Neural progenitor cell (in vitro differentiated cells): ENCODE data around the gene RAB18. TPM values are rescaled to one million over a fixed set of nuclear protein-coding genes. Genes with fewer than 3 reads are reported as not detected.

Source experiments
- DNase-seq: peaks from one replicate; pipeline ENCODE4 v3.0.0-alpha.2; 2016; ENCODE audit warnings: low spot score
- H2AFZ ChIP-seq: fragments of 200-600 bp; sonication (generic); replicated peaks from 2 replicates; pipeline ENCODE4 v1.6.1; 2016; ENCODE audit warnings: antibody characterized with exemption
- H3F3A ChIP-seq: fragments of 200-600 bp; sonication (generic); 2 replicates; pipeline ENCODE4 v1.6.1; 2016; ENCODE audit warnings: antibody characterized with exemption, low read depth
- H3K27ac ChIP-seq: fragments of 200-600 bp; sonication (generic); 2 replicates; pipeline ENCODE4 v1.5.1; 2016; ENCODE audit warnings: mild to moderate bottlenecking
- H3K27me3 ChIP-seq: fragments of 200-600 bp; sonication (generic); 2 replicates; pipeline ENCODE4 v1.6.1; 2016; ENCODE audit warnings: mild to moderate bottlenecking, moderate library complexity
- H3K36me3 ChIP-seq: fragments of 200-600 bp; sonication (generic); 2 replicates; pipeline ENCODE4 v1.5.1; 2016
- H3K4me1 ChIP-seq: fragments of 200-600 bp; sonication (generic); 2 replicates; pipeline ENCODE4 v1.6.1; 2016; ENCODE audit warnings: mixed run types
- H3K4me2 ChIP-seq: fragments of 200-600 bp; sonication (generic); 2 replicates; pipeline ENCODE4 v1.6.1; 2016
- H3K4me3 ChIP-seq: fragments of 200-600 bp; sonication (generic); 2 replicates; pipeline ENCODE4 v1.5.1; 2016
- H3K79me2 ChIP-seq: fragments of 200-600 bp; sonication (generic); 2 replicates; pipeline ENCODE4 v1.6.1; 2016; ENCODE audit warnings: low read depth
- H3K9ac ChIP-seq: fragments of 200-600 bp; sonication (generic); 2 replicates; pipeline ENCODE4 v1.6.1; 2016
- H3K9me3 ChIP-seq: fragments of 200-600 bp; sonication (generic); 2 replicates; pipeline ENCODE4 v1.5.1; 2016; ENCODE audit warnings: low read depth
- H4K20me1 ChIP-seq: fragments of 200-600 bp; sonication (generic); 2 replicates; pipeline ENCODE4 v1.6.1; 2016; ENCODE audit warnings: low read depth
- H3K27ac Mint-ChIP-seq: 3 replicates; pipeline ENCODE4 v1.8.0; 2021; ENCODE audit warnings: mixed read lengths
- H3K27me3 Mint-ChIP-seq: 2 replicates; pipeline ENCODE4 v1.8.0; 2022; ENCODE audit warnings: low read depth, mild to moderate bottlenecking, inconsistent platforms, moderate library complexity, mixed read lengths; ENCODE audit not compliant: insufficient read depth
- H3K36me3 Mint-ChIP-seq: 3 replicates; pipeline ENCODE4 v1.8.0; 2021; ENCODE audit warnings: mixed read lengths
- H3K4me1 Mint-ChIP-seq: 3 replicates; pipeline ENCODE4 v1.8.0; 2021; ENCODE audit warnings: mixed read lengths
- H3K4me3 Mint-ChIP-seq: 3 replicates; pipeline ENCODE4 v1.8.0; 2021; ENCODE audit warnings: mild to moderate bottlenecking, moderate library complexity, mixed read lengths
- H3K9me3 Mint-ChIP-seq: 3 replicates; pipeline ENCODE4 v1.8.0; 2020; ENCODE audit warnings: mixed read lengths
- CTCF ChIP-seq: fragments of 200-600 bp; sonication (generic); IDR thresholded peaks from 2 replicates; pipeline ENCODE4 v1.5.1; 2017; ENCODE audit warnings: antibody characterized with exemption, mild to moderate bottlenecking
- EZH2 ChIP-seq: fragments of 200-600 bp; sonication (generic); IDR thresholded peaks from 2 replicates; pipeline ENCODE4 v1.6.1; 2017; ENCODE audit warnings: antibody characterized with exemption, mild to moderate bottlenecking, moderate library complexity
- EZH2phosphoT487 ChIP-seq: fragments of 200-600 bp; sonication (generic); IDR thresholded peaks from 2 replicates; pipeline ENCODE4 v1.6.1; 2017; ENCODE audit warnings: antibody characterized with exemption
- total RNA-seq: library from RNA; depleted of rRNA; stranded (reverse); fragments of >200 nt; gene quantifications from 2 replicates; pipeline ENCODE4 v1.2.3, GENCODE V29; 2015; ENCODE audit warnings: low replicate concordance

RAB18 gene
- total RNA-seq, 1 donor from 2014 or later, result 66.6 TPM

GRCh38 chr10:27500096-27500495 lies 4.0 kb upstream of the RAB18 start:
- Histone ChIP-seq H3F3A (no peaks in the 10 kb centered on the region), H2AFZ (no peak overlapping the region), H3K27ac (no peak overlapping the region), H3K9me3 (no peaks in the 10 kb centered on the region), H4K20me1 (peaks cover 6% of the 10 kb centered on the region), H3K79me2 (peaks cover 9% of the 10 kb centered on the region), H3K4me1 (peaks cover 2% of the 10 kb centered on the region), H3K36me3 (no peaks in the 10 kb centered on the region), H3K4me2 (no peak overlapping the region), H3K9ac (no peak overlapping the region), H3K4me3 (no peak overlapping the region), H3K27me3 (no peaks in the 10 kb centered on the region)
- TF ChIP-seq EZH2, result no peak
- no peak for TF ChIP-seq CTCF
- no peak for TF ChIP-seq EZH2phosphoT487
- DNase-seq, result no peak
- Mint-ChIP-seq H3K27me3 (peaks cover 4% of the 10 kb centered on the region), H3K4me3 (no peak overlapping the region), H3K36me3 (no peaks in the 10 kb centered on the region), H3K9me3 (no peaks in the 10 kb centered on the region), H3K4me1 (peaks cover 10% of the 10 kb centered on the region), H3K27ac (no peak overlapping the region)

DNA sequence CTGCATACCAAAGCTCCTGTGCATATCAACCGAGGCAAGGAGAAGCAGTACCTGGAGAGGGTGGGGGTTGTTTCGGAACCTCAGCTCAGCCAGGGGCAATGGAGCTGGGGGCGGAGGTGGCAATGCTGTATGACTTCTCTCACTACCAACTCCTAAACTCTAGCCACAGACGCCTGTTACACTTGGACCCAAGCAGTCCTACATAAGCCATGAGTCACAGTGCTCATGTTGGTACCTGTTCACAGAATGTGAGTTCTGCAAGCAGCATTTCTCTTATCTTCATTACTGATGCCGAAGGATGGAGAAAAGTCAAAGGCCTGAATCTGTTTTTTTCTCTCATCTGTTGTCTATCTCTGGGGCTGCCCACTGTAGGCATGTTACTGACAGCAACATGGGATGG lies 3.2 kb upstream of the RAB18 start:
- no peak overlapping the region for H3K9ac ChIP-seq
- Mint-ChIP-seq H3K9me3 (no peaks in the 10 kb centered on the region), H3K27ac (no peak overlapping the region), H3K4me3 (no peak overlapping the region), H3K27me3 (peaks cover 4% of the 10 kb centered on the region), H3K36me3 (no peaks in the 10 kb centered on the region), H3K4me1 (peaks cover 15% of the 10 kb centered on the region)
- H3K4me1 ChIP-seq, result peaks cover 10% of the 10 kb centered on the region
- H3K4me3 ChIP-seq, result no peak overlapping the region
- no peaks in the 10 kb centered on the region for H3K36me3 ChIP-seq
- TF ChIP-seq CTCF (no peak), EZH2 (no peak), EZH2phosphoT487 (no peak)
- H4K20me1 ChIP-seq, result peaks cover 12% of the 10 kb centered on the region
- no peak overlapping the region for H3K27ac ChIP-seq
- no peak overlapping the region for H3K4me2 ChIP-seq
- H2AFZ ChIP-seq, result no peak overlapping the region
- no peaks in the 10 kb centered on the region for H3K9me3 ChIP-seq
- H3F3A ChIP-seq, result no peaks in the 10 kb centered on the region
- DNase-seq, result no peak
- peaks cover 17% of the 10 kb centered on the region for H3K79me2 ChIP-seq
- no peaks in the 10 kb centered on the region for H3K27me3 ChIP-seq

- peaks cover 13% of the 10 kb centered on the region for H3K4me1 ChIP-seq
- H3K4me2 ChIP-seq, result peak overlapping the region; percentile 88
- H3K4me3 Mint-ChIP-seq, result peak overlapping the region; percentile 99
- no peaks in the 10 kb centered on the region for H3F3A ChIP-seq
- H3K27ac ChIP-seq, result no peak overlapping the region
- no peak overlapping the region for H3K9ac ChIP-seq
- peak overlapping the region; percentile 98 for H3K27ac Mint-ChIP-seq
- peak overlapping the region; percentile 75 for H3K4me3 ChIP-seq
- no peaks in the 10 kb centered on the region for H3K9me3 Mint-ChIP-seq
- H4K20me1 ChIP-seq, result peaks cover 15% of the 10 kb centered on the region
- no peaks in the 10 kb centered on the region for H3K36me3 ChIP-seq
- peaks cover 43% of the 10 kb centered on the region for H3K79me2 ChIP-seq
- TF ChIP-seq CTCF, result no peak
- no peak for TF ChIP-seq EZH2phosphoT487
- no peak for TF ChIP-seq EZH2
- H3K27me3 ChIP-seq, result no peaks in the 10 kb centered on the region
- peak overlapping the region; percentile 74 for H2AFZ ChIP-seq
- peaks cover 25% of the 10 kb centered on the region for H3K4me1 Mint-ChIP-seq
- no peaks in the 10 kb centered on the region for H3K9me3 ChIP-seq
- no peak for DNase-seq
- H3K36me3 Mint-ChIP-seq, result no peaks in the 10 kb centered on the region
- peaks cover 4% of the 10 kb centered on the region for H3K27me3 Mint-ChIP-seq
These were observed 552 bp upstream of the RAB18 start for GRCh38 chr10:27503498-27504006.
